Mucosa of stomach (tissue), 1 donor: ENCODE results near the gene CENPB.

ENCODE experiments used
- H3K27me3 ChIP-seq: one replicate; pipeline ENCODE4 v1.7.0; 2013; ENCODE audit warnings: mild to moderate bottlenecking, low read length; ENCODE audit not compliant: control insufficient read depth, insufficient read depth
- H3K36me3 ChIP-seq: one replicate; pipeline ENCODE4 v1.7.0; 2013; ENCODE audit warnings: low read length; ENCODE audit not compliant: control insufficient read depth, insufficient read depth
- H3K4me1 ChIP-seq: one replicate; pipeline ENCODE4 v1.7.0; 2013; ENCODE audit warnings: mild to moderate bottlenecking, low read length; ENCODE audit not compliant: control insufficient read depth, insufficient read depth
- H3K4me3 ChIP-seq: one replicate; pipeline ENCODE4 v1.7.0; 2013; ENCODE audit warnings: low read length
- H3K9ac ChIP-seq: one replicate; pipeline ENCODE4 v1.7.0; 2013; ENCODE audit warnings: mild to moderate bottlenecking, low read length, moderate library complexity
- H3K9me3 ChIP-seq: one replicate; pipeline ENCODE4 v1.7.0; 2013; ENCODE audit warnings: mild to moderate bottlenecking, low read length, moderate library complexity; ENCODE audit not compliant: control insufficient read depth
- donor health status: Pancreatic carcinoma.

The CENPB gene

DNA sequence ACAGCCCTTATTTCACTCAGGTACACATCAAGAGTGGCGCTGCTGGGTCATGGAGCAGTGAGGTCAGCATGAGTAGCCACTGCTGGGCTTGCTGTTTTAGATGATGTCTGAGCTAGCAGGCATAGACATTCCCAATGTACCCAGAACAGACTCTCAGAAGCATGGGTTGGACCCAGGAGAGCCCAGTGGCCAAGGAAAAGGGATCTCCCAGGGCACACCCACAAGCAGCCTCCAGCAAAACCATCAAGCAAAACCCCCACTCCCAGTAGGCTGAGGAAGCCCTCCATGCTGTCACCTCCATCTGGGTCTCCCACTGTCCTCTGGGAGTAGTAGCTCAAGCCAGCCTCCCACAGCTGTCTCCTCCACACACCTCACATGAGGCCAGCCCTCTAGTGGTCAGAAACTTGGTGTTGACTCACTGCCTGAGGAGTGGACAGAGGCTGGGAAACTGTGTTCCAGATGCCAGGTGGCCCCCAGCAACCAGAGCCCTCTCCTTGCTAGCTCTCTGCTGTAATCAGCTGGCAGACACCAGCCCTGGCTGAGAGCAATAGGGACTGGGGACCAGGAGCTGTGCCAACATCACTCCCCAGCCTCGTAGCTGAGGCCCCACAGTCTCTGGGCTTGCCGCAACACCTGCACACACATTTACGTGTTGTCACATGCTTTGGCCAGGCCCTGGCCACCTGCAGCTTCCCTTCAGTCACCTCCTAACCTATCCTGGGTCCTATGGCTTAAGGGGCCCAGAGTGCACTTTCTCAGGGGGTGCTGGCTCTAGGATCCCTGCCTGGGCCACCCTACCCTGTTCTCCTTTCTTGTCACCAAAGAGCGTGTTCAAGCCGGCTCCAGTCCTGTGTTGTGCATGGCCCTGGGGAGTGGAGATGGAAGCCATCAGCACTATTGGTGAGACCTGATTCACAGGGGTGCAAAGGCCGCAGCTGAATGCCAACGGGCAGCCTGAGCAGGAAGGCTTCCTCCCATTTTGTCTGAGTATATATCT, 31.9 kb upstream of the CENPB start:
- Histone ChIP-seq H3K9me3 (no peaks in the 10 kb centered on the region), H3K9ac (peak overlapping the region; percentile 10), H3K36me3 (peaks cover 7% of the 10 kb centered on the region), H3K27me3 (no peaks in the 10 kb centered on the region), H3K4me3 (no peak overlapping the region), H3K4me1 (peaks cover 31% of the 10 kb centered on the region)

DNA sequence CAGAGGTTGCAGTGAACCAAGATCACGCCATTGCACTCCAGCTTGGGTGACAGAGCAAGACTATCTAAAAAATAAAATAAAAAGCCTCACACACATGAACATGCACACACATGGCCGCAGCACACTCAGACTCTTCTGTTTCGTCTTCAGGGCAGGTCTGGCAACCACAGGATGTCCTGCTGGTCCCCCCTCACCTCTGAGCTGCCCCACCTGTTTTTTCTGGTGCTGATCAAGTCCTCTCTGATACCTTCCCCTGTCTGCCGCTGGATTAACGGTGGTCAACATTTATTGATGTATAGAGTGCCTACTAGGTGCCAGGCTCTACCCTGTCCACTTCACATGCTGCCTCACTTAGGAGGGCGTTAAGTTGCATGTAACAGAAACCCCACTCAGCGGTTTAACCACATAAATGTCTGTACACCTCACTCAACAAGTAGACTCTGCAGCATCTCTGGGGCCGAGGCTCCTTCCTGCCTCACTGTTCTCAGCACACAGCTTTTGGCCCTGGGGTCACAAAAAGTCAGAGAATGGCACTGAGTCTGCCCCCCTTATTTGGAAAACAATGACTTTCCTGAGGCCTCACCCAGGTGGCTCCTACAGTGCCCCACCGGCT, 29.3 kb upstream of the CENPB start:
- Histone ChIP-seq H3K9ac (no peak overlapping the region), H3K36me3 (no peaks in the 10 kb centered on the region), H3K27me3 (no peaks in the 10 kb centered on the region), H3K4me1 (peaks cover 45% of the 10 kb centered on the region), H3K4me3 (no peak overlapping the region), H3K9me3 (no peaks in the 10 kb centered on the region)

DNA sequence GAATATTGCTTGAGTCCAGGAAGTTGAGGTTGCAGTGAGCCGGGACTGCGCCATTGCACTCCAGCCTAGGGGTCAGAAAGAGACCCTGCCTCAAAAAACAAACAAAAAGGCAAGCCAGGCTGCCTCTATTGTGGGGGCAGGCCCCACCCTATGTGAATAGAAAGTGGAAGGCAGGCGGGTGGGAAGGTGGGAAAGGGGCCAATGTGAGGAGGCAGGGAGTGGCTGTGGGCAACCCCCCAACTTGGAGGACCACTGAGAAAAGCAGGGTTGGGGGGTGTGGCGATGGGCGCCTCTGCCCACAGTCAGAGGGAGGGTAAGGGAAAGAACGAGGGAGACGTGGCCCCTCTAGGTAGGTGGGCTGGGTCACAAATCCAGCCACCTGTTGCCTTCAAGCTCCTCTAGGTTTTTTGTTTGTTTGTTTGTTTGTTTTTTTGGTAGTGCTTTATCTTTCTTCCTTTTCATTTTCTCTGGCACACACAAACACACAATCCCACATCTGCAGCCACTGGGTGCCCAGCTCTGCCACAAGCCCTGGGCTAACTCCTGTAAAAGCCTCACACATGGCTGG, 28.5 kb upstream of the CENPB start:
- Histone ChIP-seq H3K4me1 (peaks cover 53% of the 10 kb centered on the region), H3K27me3 (no peaks in the 10 kb centered on the region), H3K36me3 (no peaks in the 10 kb centered on the region), H3K9me3 (no peaks in the 10 kb centered on the region), H3K4me3 (no peak overlapping the region), H3K9ac (no peak overlapping the region)

DNA sequence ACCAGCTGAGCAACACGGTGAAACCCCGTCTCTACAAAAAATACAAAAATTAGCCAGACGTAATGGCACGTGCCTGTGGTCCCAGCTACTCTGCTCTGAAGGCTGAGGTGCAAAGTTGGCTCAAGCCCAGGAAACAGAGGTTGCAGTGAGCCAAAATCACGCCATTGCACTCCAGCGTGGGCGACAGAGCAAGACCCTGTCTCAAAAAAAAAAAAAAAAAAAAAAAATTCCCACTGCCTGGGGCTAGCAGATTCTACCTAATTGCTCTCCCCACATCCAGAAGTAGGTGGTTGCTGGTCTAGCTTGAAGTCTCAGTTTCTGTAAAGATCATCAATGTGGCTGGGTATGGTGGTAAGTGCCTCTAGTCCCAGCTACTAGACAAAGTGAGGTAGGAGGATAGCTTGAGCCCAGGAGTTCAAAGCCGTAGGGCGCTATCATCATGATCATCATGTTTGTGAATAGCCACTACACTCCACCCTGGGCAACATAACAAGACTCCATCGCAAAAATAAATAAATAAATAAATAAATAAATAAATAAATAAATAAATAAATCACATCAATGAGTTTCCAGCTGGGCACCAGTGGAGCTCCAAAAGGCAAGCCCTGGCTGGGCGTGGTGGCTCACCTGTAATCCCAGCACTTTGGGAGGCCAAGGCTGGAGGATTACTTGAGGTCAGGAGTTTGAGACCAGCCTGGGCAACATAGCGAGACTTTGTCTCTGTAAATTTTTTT, 27.5 kb upstream of the CENPB start:
- H3K4me1 ChIP-seq, result peaks cover 46% of the 10 kb centered on the region
- no peak overlapping the region for H3K9ac ChIP-seq
- H3K4me3 ChIP-seq, result no peak overlapping the region
- H3K36me3 ChIP-seq, result no peaks in the 10 kb centered on the region
- no peaks in the 10 kb centered on the region for H3K9me3 ChIP-seq
- no peaks in the 10 kb centered on the region for H3K27me3 ChIP-seq

DNA sequence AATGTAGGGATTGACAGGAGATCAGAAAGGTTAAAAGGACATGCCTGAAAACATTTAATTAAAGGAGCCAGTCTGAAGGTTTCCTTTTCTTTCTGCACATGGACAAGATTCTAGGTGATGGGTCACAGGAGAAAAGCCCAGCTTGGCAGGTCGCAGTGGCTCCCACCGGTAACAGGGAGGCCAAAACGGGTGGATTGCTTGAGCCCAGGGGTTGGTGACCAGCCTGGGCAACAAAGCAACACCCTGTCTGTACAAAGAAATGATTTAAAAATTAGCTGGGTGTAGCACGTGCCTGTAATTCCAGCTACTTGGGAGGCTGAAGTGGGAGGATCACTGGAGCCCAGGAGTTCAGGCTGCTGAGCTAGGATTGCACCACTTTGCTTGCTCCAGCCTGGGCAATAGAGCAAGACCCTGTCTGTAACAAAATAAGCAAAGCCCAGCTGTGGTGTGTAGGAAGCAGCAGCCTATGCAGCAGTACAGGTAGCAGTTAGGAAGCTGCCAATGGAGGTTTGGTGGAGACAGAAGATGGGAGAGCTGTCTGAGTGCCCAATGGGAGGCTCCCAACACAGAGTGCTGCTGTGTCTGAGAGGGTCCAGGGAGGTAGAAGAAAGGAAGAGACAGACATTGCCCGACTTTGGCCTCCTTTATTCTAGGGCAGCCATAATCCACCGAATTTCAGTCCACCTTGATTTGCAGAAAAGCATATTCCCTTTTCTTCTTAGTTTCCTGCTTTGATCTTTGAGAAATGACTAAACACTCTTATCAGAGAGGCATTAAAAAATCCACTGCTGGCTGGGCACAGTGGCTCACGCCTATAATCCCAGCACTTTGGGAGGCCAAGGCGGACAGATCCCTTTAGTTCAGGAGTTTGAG, 26.7 kb upstream of the CENPB start:
- Histone ChIP-seq H3K36me3 (no peaks in the 10 kb centered on the region), H3K9ac (no peak overlapping the region), H3K27me3 (no peaks in the 10 kb centered on the region), H3K4me3 (no peak overlapping the region), H3K9me3 (no peaks in the 10 kb centered on the region), H3K4me1 (peaks cover 44% of the 10 kb centered on the region)

DNA sequence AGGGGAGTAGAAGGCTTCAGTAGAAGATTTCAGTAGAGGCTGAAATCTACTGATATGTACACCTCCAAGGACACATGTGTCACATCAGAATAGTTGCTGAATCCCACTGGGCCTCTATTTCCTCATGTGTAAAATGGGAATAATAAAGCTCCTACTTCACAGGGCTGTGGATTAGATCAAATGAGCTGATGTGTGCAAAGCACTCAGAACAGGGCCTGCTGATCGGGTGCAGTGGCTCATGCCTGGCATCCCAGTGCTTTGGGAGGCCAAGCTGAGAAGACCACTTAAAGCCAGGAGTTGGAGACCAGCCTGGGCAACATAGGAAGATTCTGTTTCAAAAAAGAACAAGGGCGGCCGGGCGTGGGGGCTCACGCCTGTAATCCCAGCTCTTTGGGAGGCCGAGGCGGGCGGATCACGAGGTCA, 25.7 kb upstream of the CENPB start:
- Histone ChIP-seq H3K9me3 (no peaks in the 10 kb centered on the region), H3K27me3 (no peaks in the 10 kb centered on the region), H3K4me3 (no peak overlapping the region), H3K4me1 (peaks cover 52% of the 10 kb centered on the region), H3K36me3 (no peaks in the 10 kb centered on the region), H3K9ac (no peak overlapping the region)

DNA sequence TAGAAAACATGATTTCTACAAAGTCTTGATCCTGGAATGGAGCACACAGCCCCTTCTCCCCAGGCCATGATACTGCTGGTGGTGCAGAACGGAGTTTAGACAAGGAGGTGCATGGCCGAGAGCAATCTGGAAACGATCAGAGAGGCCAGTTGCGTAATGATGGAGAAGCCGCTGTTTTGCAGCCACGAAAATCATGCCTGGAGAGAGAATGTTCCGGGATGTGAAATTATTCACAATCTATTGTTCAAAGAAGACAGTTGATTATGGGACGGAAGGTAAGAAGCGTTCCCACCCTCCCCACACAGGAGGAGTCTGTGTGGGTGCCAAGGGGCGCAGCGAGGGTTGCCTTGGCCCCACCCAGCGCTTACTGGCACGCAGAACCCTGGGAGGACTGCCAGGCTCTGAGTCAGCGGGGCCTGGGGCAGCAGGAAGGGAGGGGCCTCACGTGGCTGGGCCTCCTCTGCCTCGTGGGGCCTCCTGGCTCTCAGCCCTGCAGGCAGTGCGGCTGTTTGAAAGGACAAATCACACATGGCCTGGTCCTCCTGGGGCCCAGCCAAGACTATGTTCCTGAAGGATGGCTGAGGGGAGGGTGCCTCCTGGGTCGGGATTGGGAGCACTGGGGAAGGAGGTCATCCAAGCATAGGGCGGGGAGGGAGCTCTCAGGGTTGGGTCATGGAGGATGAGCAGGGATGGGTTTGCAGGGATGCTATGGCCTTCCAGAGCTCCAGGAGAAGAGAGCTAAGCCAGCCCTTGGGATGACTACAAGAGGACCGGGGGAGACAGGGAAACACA, 25.1 kb upstream of the CENPB start:
- no peaks in the 10 kb centered on the region for H3K36me3 ChIP-seq
- H3K9me3 ChIP-seq, result no peaks in the 10 kb centered on the region
- H3K4me3 ChIP-seq, result no peak overlapping the region
- peak overlapping the region; percentile 64 for H3K9ac ChIP-seq
- H3K27me3 ChIP-seq, result no peaks in the 10 kb centered on the region
- H3K4me1 ChIP-seq, result peaks cover 58% of the 10 kb centered on the region

DNA sequence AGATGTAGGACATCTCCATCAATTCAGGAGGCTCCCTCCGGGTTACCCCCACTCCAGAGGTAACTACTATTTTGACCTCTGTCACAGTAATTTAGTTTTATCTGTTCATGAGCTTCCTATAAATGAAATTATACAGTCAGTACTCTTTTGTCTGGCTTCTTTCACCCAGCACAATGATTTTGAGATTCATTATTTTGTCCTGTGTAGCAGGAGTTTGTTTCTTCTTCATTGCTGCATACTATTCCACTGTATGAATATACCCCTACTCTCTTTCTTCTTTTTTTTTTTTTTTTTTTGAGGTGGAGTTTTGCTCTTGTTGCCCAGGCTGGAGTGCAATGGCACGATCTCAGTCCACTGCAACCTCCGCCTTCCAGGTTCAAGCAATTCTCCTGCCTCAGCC, 22.0 kb upstream of the CENPB start:
- H3K4me3 ChIP-seq, result no peak overlapping the region

DNA sequence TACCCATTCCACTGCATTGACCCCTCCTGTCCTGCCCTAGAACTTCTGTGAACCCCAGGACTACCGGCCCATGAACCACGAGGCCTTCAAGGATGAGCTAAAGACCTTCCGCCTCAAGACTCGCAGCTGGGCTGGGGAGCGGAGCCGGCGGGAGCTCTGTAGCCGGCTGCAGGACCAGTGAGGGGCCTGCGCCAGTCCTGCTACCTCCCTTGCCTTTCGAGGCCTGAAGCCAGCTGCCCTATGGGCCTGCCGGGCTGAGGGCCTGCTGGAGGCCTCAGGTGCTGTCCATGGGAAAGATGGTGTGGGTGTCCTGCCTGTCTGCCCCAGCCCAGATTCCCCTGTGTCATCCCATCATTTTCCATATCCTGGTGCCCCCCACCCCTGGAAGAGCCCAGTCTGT, 18.2 kb upstream of the CENPB start:
- no peaks in the 10 kb centered on the region for H3K9me3 ChIP-seq
- H3K27me3 ChIP-seq, result no peaks in the 10 kb centered on the region
- no peak overlapping the region for H3K4me3 ChIP-seq
- H3K4me1 ChIP-seq, result peaks cover 39% of the 10 kb centered on the region
- H3K9ac ChIP-seq, result no peak overlapping the region
- H3K36me3 ChIP-seq, result peaks cover 6% of the 10 kb centered on the region

More for the DNA sequence above, 22.0 kb upstream of the CENPB start:
- H3K9me3 ChIP-seq, result no peaks in the 10 kb centered on the region
- H3K36me3 ChIP-seq, result no peaks in the 10 kb centered on the region
- no peaks in the 10 kb centered on the region for H3K27me3 ChIP-seq
- peak overlapping the region; percentile 66 for H3K9ac ChIP-seq
- peaks cover 65% of the 10 kb centered on the region for H3K4me1 ChIP-seq

DNA sequence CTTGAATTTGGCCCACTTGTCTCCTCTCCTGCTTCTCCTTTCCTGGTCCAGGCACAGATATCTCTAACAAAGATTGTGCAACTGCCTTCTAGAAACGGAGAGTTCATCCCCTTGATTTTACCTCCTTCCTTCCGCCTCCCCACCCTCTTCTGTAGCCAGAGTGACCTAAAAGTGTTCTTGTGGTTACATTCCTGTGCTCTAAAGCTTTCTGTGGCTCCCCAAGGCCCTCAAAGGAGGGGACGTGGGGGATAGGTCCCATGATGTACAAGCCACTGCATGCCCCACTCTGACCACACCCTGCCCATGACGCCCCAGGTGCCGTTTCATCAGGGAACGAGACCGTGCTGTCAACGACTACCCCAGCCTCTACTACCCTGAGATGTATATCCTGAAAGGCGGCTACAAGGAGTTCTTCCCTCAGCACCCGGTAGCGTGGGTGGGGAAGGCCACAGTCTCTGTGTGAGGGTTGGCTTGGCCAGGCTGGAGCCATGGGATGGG, 17.8 kb upstream of the CENPB start:
- peaks cover 6% of the 10 kb centered on the region for H3K36me3 ChIP-seq
- H3K27me3 ChIP-seq, result no peaks in the 10 kb centered on the region
- H3K4me3 ChIP-seq, result no peak overlapping the region
- H3K9me3 ChIP-seq, result no peaks in the 10 kb centered on the region
- peaks cover 43% of the 10 kb centered on the region for H3K4me1 ChIP-seq
- H3K9ac ChIP-seq, result no peak overlapping the region
